KMS-11 (cell line): ENCODE measurements around the gene COL26A1.

ENCODE experiments used
- H2AFZ ChIP-seq: fragments of 200-600 bp; sonication (generic); 2 replicates; pipeline ENCODE4 v1.6.1; 2016; ENCODE audit warnings: antibody characterized with exemption, mixed run types, low read depth
- H3K27ac ChIP-seq: fragments of 200-600 bp; sonication (generic); 2 replicates; pipeline ENCODE4 v1.6.1; 2016; ENCODE audit warnings: mild to moderate bottlenecking, mixed run types
- H3K27me3 ChIP-seq: fragments of 200-600 bp; sonication (generic); 2 replicates; pipeline ENCODE4 v1.6.1; 2017; ENCODE audit warnings: mild to moderate bottlenecking, low read depth, mixed run types, moderate library complexity; ENCODE audit not compliant: insufficient read depth
- H3K36me3 ChIP-seq: fragments of 200-600 bp; sonication (generic); 2 replicates; pipeline ENCODE4 v1.6.1; 2017; ENCODE audit warnings: mild to moderate bottlenecking, mixed run types; ENCODE audit not compliant: insufficient read depth
- H3K4me1 ChIP-seq: fragments of 200-600 bp; sonication (generic); 2 replicates; pipeline ENCODE4 v1.6.1; 2016; ENCODE audit warnings: mild to moderate bottlenecking, low read depth, mixed run types; ENCODE audit not compliant: poor library complexity, severe bottlenecking
- H3K4me2 ChIP-seq: fragments of 200-600 bp; sonication (generic); 2 replicates; pipeline ENCODE4 v1.7.0; 2016; ENCODE audit warnings: mild to moderate bottlenecking, mixed run types
- H3K4me3 ChIP-seq: fragments of 200-600 bp; sonication (generic); IDR thresholded peaks from 2 replicates; pipeline ENCODE4 v1.6.1; 2017; ENCODE audit warnings: low read depth, low read length, mixed read lengths; ENCODE audit not compliant: insufficient read depth
- H3K79me2 ChIP-seq: fragments of 200-600 bp; sonication (generic); 2 replicates; pipeline ENCODE4 v1.6.1; 2016; ENCODE audit warnings: low read depth, mixed run types; ENCODE audit not compliant: insufficient read depth
- H3K9ac ChIP-seq: fragments of 200-600 bp; sonication (generic); 2 replicates; pipeline ENCODE4 v1.6.1; 2016; ENCODE audit warnings: mild to moderate bottlenecking, mixed run types
- H4K20me1 ChIP-seq: fragments of 200-600 bp; sonication (generic); 2 replicates; pipeline ENCODE4 v1.6.1; 2016; ENCODE audit warnings: mild to moderate bottlenecking, mixed run types; ENCODE audit not compliant: insufficient read depth
- TF ChIP-seq, protein P1 (sequence below): fragments of 200-600 bp; sonication (generic); conservative IDR thresholded peaks from 2 replicates; pipeline ENCODE4 v1.6.1; 2017; ENCODE audit warnings: low read depth, mild to moderate bottlenecking, antibody characterized with exemption, low read length, moderate library complexity, mixed read lengths

Gene COL26A1

DNA sequence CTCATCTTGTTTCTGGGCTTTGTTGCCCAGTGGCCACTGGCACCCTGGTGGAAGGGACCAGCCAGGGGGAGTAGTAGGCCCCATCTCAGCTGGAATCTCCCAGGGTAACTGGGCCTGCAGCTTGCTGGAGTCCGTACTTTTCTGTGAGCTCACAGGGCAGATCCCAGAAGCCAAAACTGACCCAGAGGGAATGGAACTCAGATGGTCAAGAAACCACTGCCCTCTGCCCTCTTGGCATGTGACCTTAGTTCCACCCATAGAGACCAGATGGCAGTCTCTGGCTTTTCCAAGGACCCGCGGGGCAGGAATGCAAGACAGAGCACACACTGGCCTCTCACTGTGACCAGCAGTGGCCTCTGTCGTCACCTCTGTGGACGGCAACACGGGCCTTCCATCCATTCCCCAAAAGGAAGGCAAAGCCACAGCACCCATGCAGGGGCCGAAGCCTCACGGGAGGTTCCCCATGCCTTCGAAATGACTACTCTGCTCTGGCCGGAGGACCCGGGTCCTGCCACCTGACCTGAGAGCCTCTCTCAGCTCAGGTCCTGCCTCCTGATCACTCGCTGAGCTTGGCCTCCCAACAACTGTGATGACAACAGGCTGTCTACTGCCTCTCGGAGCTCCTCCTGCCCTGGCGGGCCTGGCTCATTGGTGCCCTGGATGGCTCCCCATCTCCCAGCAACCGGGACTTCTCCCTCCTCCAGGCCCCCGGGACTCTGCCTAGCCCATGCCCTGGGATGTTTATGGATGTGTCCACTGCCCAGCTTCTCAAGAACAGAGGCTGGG is 236.5 kb downstream of the COL26A1 start:
- Histone ChIP-seq H2AFZ (no peak overlapping the region), H3K4me2 (no peak overlapping the region), H3K9ac (no peak overlapping the region), H3K27me3 (no peaks in the 10 kb centered on the region; the same call in 1 of the 2 replicates), H3K4me3 (no peak overlapping the region), H3K27ac (no peak overlapping the region), H3K36me3 (no peaks in the 10 kb centered on the region), H3K79me2 (no peaks in the 10 kb centered on the region), H3K4me1 (peaks cover 3% of the 10 kb centered on the region), H4K20me1 (no peaks in the 10 kb centered on the region)
- TF ChIP-seq, protein P1, sequence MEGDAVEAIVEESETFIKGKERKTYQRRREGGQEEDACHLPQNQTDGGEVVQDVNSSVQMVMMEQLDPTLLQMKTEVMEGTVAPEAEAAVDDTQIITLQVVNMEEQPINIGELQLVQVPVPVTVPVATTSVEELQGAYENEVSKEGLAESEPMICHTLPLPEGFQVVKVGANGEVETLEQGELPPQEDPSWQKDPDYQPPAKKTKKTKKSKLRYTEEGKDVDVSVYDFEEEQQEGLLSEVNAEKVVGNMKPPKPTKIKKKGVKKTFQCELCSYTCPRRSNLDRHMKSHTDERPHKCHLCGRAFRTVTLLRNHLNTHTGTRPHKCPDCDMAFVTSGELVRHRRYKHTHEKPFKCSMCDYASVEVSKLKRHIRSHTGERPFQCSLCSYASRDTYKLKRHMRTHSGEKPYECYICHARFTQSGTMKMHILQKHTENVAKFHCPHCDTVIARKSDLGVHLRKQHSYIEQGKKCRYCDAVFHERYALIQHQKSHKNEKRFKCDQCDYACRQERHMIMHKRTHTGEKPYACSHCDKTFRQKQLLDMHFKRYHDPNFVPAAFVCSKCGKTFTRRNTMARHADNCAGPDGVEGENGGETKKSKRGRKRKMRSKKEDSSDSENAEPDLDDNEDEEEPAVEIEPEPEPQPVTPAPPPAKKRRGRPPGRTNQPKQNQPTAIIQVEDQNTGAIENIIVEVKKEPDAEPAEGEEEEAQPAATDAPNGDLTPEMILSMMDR = no peak

DNA sequence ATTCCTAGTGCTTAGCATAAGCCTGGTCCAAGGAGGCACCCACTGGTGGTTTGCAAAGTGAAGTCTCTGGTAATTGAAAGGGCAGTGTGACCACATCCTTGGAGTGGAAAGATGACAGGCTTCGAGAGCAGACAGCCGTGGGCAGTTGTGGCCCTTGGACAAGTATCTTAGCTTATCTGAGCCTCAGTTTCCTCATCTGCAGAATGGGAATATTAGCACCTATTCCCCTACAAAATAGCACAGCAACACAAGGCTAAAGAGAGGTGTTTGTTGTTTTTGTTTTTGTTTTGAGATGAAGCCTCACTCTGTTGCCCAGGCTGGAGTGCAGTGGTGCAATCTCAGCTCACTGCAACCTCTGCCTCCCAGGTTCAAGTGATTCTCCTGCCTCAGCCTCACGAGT is 237.1 kb downstream of the COL26A1 start:
- H3K9ac ChIP-seq = no peak overlapping the region
- no peak overlapping the region for H2AFZ ChIP-seq
- TF ChIP-seq, protein P1 = no peak
- H3K36me3 ChIP-seq = no peaks in the 10 kb centered on the region
- no peak overlapping the region for H3K27ac ChIP-seq
- peaks cover 3% of the 10 kb centered on the region for H3K4me1 ChIP-seq
- no peaks in the 10 kb centered on the region for H3K79me2 ChIP-seq
- H3K4me3 ChIP-seq = no peak overlapping the region
- no peaks in the 10 kb centered on the region for H4K20me1 ChIP-seq
- no peak overlapping the region for H3K4me2 ChIP-seq
- H3K27me3 ChIP-seq = no peaks in the 10 kb centered on the region; the same call in 1 of the 2 replicates

DNA sequence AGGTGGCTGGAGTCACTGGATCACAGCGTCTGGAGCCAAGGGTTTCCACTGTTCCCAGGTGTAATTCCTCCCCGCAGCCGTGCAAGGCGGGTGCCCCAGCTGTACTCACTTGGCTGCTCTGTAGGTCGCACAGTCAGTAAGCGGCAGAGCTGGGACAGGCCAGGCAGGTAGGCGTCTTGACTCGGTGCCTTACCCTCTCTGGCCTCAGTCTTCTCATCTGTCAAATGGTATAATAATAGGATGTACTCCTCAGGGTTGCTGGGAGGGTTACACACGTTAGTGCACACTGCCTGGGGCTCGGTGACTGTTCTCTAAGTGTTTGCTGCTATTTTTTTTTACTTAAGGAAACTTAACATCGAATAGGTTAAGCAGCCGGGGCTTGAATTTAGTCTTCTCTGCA is 239.4 kb downstream of the COL26A1 start:
- Histone ChIP-seq H3K4me1 (peaks cover 3% of the 10 kb centered on the region), H3K9ac (no peak overlapping the region)

DNA sequence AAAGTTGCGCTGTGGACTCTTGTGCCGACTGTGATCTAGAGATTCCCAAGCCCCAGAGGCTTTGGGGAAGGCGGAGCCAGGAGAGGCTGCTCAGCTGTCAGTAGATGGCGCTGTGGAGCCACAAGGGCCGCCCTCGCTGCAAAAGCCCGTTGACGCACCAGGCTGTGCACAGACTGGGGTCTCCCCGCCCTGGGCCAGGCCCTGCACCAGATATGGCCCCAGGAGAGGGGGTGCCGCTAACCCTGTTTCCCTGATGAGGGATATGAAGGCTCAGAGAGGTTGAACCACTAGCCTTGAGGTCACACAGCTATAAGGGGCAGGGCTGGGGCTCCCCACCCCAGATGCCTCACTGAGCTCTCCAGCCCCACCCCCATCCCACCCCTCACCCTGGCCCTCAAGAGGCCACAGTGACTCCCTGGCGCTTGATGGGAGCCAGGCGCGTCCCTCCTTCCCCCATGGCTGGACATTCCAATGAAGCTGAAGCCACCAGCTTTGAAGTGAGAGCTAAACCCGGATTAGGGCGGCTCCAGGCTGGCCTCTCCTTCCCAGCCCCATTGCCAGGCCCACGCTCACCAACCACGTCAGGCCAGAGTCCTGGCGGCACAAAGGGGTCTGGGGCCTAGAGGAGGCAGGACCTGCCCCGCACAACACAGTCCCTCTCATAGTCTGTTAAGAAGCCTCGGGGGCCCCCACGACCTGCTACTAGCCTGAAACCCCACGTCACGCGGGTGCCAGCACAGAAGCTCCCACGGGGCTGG is 240.0 kb downstream of the COL26A1 start:
- peak overlapping the region; percentile 4; the same call in 1 of the 2 replicates for H3K4me2 ChIP-seq
- H3K27me3 ChIP-seq = no peaks in the 10 kb centered on the region; the same call in 1 of the 2 replicates
- H3K27ac ChIP-seq = no peak overlapping the region
- TF ChIP-seq, protein P1 = peak; percentile 91
- peak overlapping the region; percentile 51; the same call in 1 of the 2 replicates for H2AFZ ChIP-seq
- H3K79me2 ChIP-seq = no peaks in the 10 kb centered on the region
- H3K36me3 ChIP-seq = no peaks in the 10 kb centered on the region
- peaks cover 3% of the 10 kb centered on the region for H3K4me1 ChIP-seq
- H3K9ac ChIP-seq = no peak overlapping the region
- no peak overlapping the region for H3K4me3 ChIP-seq
- no peaks in the 10 kb centered on the region for H4K20me1 ChIP-seq

More for the DNA sequence above, 239.4 kb downstream of the COL26A1 start:
- TF ChIP-seq, protein P1 = no peak
- H3K27me3 ChIP-seq = no peaks in the 10 kb centered on the region; the same call in 1 of the 2 replicates
- H3K27ac ChIP-seq = no peak overlapping the region
- peak overlapping the region; percentile 51; the same call in 1 of the 2 replicates for H2AFZ ChIP-seq
- H3K4me2 ChIP-seq = no peak overlapping the region
- H4K20me1 ChIP-seq = no peaks in the 10 kb centered on the region
- no peaks in the 10 kb centered on the region for H3K79me2 ChIP-seq
- no peak overlapping the region for H3K4me3 ChIP-seq
- H3K36me3 ChIP-seq = no peaks in the 10 kb centered on the region
